SK-N-SH (cell line): Measurements from ENCODE around the gene ITIH5. TPM values are rescaled to one million over a fixed set of nuclear protein-coding genes. Genes with fewer than 3 reads are reported as not detected.
"Not testable (repeated sequence)": the region's sequence is repeated elsewhere in the genome, so short reads cannot be mapped to it uniquely, and the experiment has no call there.

ENCODE experiments used
- CTCF ChIA-PET: fragments of 300-600, 350-600 bp; formaldehyde crosslinking; extraction: SDS; loops from one replicate; lab custom pipeline; 2021; lab: Yijun Ruan, JAX
- POLR2A ChIA-PET: fragments of 350-600 bp; sonication (Branson Sonifier 250); formaldehyde crosslinking; extraction: SDS; loops from one replicate; lab custom pipeline; 2020; ENCODE audit warnings: antibody characterized with exemption, inconsistent platforms; lab: Yijun Ruan, JAX
- DNase-seq: peaks from one replicate; pipeline ENCODE4 v3.0.0; 2012
- H2AFZ ChIP-seq: fragments of 200-600 bp; sonication (generic); 2 replicates; pipeline ENCODE4 v1.8.1; 2016; ENCODE audit warnings: antibody characterized with exemption, mild to moderate bottlenecking, low read depth
- H3F3A ChIP-seq: fragments of 200-600 bp; sonication (generic); replicated peaks from 2 replicates; pipeline ENCODE3; 2016; ENCODE audit warnings: antibody characterized with exemption, mild to moderate bottlenecking; ENCODE audit not compliant: insufficient read depth
- H3K27ac ChIP-seq, 2 experiments: fragments of 200-500 bp in 1 of 2; fragments of 200-600 bp in 1 of 2; sonication (Bioruptor generic) in 1 of 2; sonication (generic), shearing (Covaris generic) in 1 of 2; 2 replicates each; pipeline versions ENCODE4 v1.5.1 to v1.6.1; 2014 to 2016; ENCODE audit warnings: low read depth in 2 of 2, inconsistent platforms in 1 of 2, low read length in 1 of 2, mild to moderate bottlenecking in 1 of 2, mixed read lengths in 1 of 2
- H3K27me3 ChIP-seq: fragments of 200-600 bp; sonication (generic), shearing (Covaris generic); 2 replicates; pipeline ENCODE4 v1.6.1; 2016; ENCODE audit warnings: mixed run types; ENCODE audit not compliant: insufficient read depth
- H3K36me3 ChIP-seq, 2 experiments: fragments of 200-500 bp in 1 of 2; fragments of 200-600 bp in 1 of 2; sonication (Bioruptor generic) in 1 of 2; sonication (generic) in 1 of 2; replicated peaks in 1 of 2; 2 replicates each; pipeline versions ENCODE3 to v1.5.1; 2014 to 2016; ENCODE audit warnings: low read length in 1 of 2, mild to moderate bottlenecking in 1 of 2; ENCODE audit not compliant: insufficient read depth in 2 of 2, control insufficient read depth in 1 of 2
- H3K4me1 ChIP-seq, 2 experiments: fragments of 200-500 bp in 1 of 2; fragments of 200-600 bp in 1 of 2; sonication (Bioruptor generic) in 1 of 2; sonication (generic), shearing (Covaris generic) in 1 of 2; 2 replicates each; pipeline versions ENCODE4 v1.5.1 to v1.6.1; 2014 to 2016; ENCODE audit warnings: low read depth in 1 of 2, low read length in 1 of 2, mixed run types in 1 of 2; ENCODE audit not compliant: insufficient read depth in 2 of 2, control insufficient read depth in 1 of 2
- H3K4me2 ChIP-seq: fragments of 200-600 bp; sonication (generic), shearing (Covaris generic); 2 replicates; pipeline ENCODE4 v1.6.1; 2017; ENCODE audit warnings: mixed run types
- H3K4me3 ChIP-seq, 2 experiments: fragments of 200-500 bp in 1 of 2; fragments of 200-600 bp in 1 of 2; sonication (Bioruptor generic) in 1 of 2; sonication (generic), shearing (Covaris generic) in 1 of 2; 2 replicates each; pipeline versions ENCODE4 v1.5.1 to v1.8.1; 2014 to 2016; ENCODE audit warnings: low read depth in 2 of 2, inconsistent platforms in 1 of 2, low read length in 1 of 2, mild to moderate bottlenecking in 1 of 2, mixed read lengths in 1 of 2, moderate library complexity in 1 of 2
- H3K79me2 ChIP-seq: fragments of 200-600 bp; sonication (generic); 2 replicates; pipeline ENCODE4 v1.8.1; 2017; ENCODE audit warnings: mild to moderate bottlenecking; ENCODE audit not compliant: insufficient read depth
- H3K9ac ChIP-seq: fragments of 200-600 bp; sonication (generic); 2 replicates; pipeline ENCODE4 v1.6.1; 2017; ENCODE audit warnings: mixed run types
- H3K9me2 ChIP-seq: fragments of 200-600 bp; sonication (generic); 2 replicates; pipeline ENCODE4 v1.6.1; 2017; ENCODE audit warnings: mixed run types
- H3K9me3 ChIP-seq: fragments of 200-600 bp; sonication (generic); 2 replicates; pipeline ENCODE4 v1.6.1; 2017; ENCODE audit warnings: mixed run types, mild to moderate bottlenecking, moderate library complexity
- H4K20me1 ChIP-seq: fragments of 200-600 bp; sonication (generic); 2 replicates; pipeline ENCODE4 v1.6.1; 2017; ENCODE audit warnings: mild to moderate bottlenecking, mixed run types; ENCODE audit not compliant: insufficient read depth
- EZH2phosphoT487 ChIP-seq: fragments of 200-600 bp; sonication (generic); IDR thresholded peaks from 2 replicates; pipeline ENCODE4 v1.6.1; 2017; ENCODE audit warnings: low read depth, mixed run types, mild to moderate bottlenecking, antibody characterized with exemption, moderate library complexity, borderline replicate concordance
- FOSL2 ChIP-seq: IDR thresholded peaks from 2 replicates; pipeline ENCODE4 v1.4.0; 2012; ENCODE audit warnings: low read depth, mild to moderate bottlenecking, moderate library complexity, borderline replicate concordance
- FOXM1 ChIP-seq: IDR thresholded peaks from 2 replicates; pipeline ENCODE4 v1.4.0; 2012; ENCODE audit warnings: low read depth, mild to moderate bottlenecking
- GATA2 ChIP-seq: sonication (generic); formaldehyde crosslinking; IDR thresholded peaks from 2 replicates; pipeline ENCODE4 v1.5.0; 2020; ENCODE audit warnings: mild to moderate bottlenecking, missing genetic modification reagents
- JUND ChIP-seq: IDR thresholded peaks from 2 replicates; pipeline ENCODE4 v1.4.0; 2012
- MEF2A ChIP-seq: IDR thresholded peaks from 2 replicates; pipeline ENCODE4 v1.4.0; 2012; ENCODE audit warnings: low read depth, borderline replicate concordance
- POLR2AphosphoS5 ChIP-seq: IDR thresholded peaks from 2 replicates; pipeline ENCODE4 v1.6.1; 2012; ENCODE audit warnings: low read depth, low read length
- RAD21 ChIP-seq: IDR thresholded peaks from 2 replicates; pipeline ENCODE4 v1.6.1; 2012; ENCODE audit warnings: mild to moderate bottlenecking, low read length
- RFX5 ChIP-seq: IDR thresholded peaks from 2 replicates; pipeline ENCODE4 v1.6.1; 2012; ENCODE audit warnings: mild to moderate bottlenecking, improper control_type of control experiment, low read length
- SIN3A ChIP-seq: IDR thresholded peaks from 2 replicates; pipeline ENCODE4 v1.6.1; 2012; ENCODE audit warnings: low read depth, mild to moderate bottlenecking, low read length, moderate library complexity, borderline replicate concordance
- TAF1 ChIP-seq: IDR thresholded peaks from 2 replicates; pipeline ENCODE4 v1.6.1; 2012; ENCODE audit warnings: low read depth, mild to moderate bottlenecking, low read length, moderate library complexity, borderline replicate concordance
- YY1 ChIP-seq: IDR thresholded peaks from 2 replicates; pipeline ENCODE4 v1.4.0; 2012; ENCODE audit warnings: low read depth, mild to moderate bottlenecking
- whole genome bisulfite sequencing: methylation state at CpG from one replicate; pipeline ENCODE4 v1.1.6; 2017; ENCODE audit warnings: low lambda C conversion rate; 5-methylcytosine and 5-hydroxymethylcytosine counted together
- polyA plus RNA-seq, 3 experiments: library from polyadenylated mRNA; depleted of rRNA; stranded (reverse); fragments of >200 nt; gene quantifications; 2 replicates each; pipeline ENCODE4 v1.2.3, GENCODE V29; 2012
- TF ChIP-seq, protein P1 (sequence below): fragments of 200-600 bp; sonication (generic); IDR thresholded peaks from 2 replicates; pipeline ENCODE4 v1.6.1; 2017; ENCODE audit warnings: antibody characterized with exemption, mild to moderate bottlenecking, moderate library complexity
- TF ChIP-seq, protein P2 (sequence below): fragments of 150-350 bp; IDR thresholded peaks from 2 replicates; pipeline ENCODE4 v1.6.1; 2017; ENCODE audit warnings: antibody characterized with exemption, low read length, low read depth, borderline replicate concordance
- TF ChIP-seq, protein P3 (sequence below): IDR thresholded peaks from 2 replicates; pipeline ENCODE4 v1.6.1; 2012; ENCODE audit warnings: mild to moderate bottlenecking, low read depth, low read length, moderate library complexity

Gene ITIH5
- polyA plus RNA-seq, 1 of the 3 experiments (the other 2 are of a cell fraction) = 0.07 TPM

DNA sequence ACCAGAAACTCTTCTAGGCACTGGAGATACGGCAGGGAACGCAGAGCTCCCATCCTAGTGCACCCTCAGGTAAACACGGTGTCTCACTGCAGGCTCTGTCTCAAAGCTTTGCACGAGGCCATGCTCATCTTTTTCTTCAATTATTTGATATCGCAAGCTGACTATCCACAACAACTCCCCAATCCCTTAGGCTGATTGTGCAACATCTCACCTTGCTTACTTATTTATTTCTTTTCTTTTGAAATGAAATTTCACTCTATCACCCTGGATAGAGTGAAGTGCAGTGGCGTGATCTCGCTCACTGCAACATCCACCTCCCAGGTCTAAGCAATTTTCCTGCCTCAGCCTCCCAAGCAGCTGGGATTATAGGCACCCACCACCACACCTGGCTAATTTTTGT lies 48.7 kb upstream of the ITIH5 start:
- H3K9ac ChIP-seq = no peak overlapping the region
- no peaks in the 10 kb centered on the region for H3K4me1 ChIP-seq
- H3K4me2 ChIP-seq = no peak overlapping the region
- no peak overlapping the region for H3K4me3 ChIP-seq
- CTCF ChIA-PET = interaction anchor here (2.3 kb wide), 1 partner anchor 29 kb away, joined by 13 read pairs; no protein-coding TSS in a partner anchor
- no peak overlapping the region for H2AFZ ChIP-seq
- H3K27ac ChIP-seq = no peak overlapping the region
- H3K79me2 ChIP-seq = no peaks in the 10 kb centered on the region
- POLR2A ChIA-PET = no interaction called here
- H3K27me3 ChIP-seq = no peaks in the 10 kb centered on the region; the same call in 1 of the 2 replicates
- no peaks in the 10 kb centered on the region for H3K36me3 ChIP-seq
- no peaks in the 10 kb centered on the region for H4K20me1 ChIP-seq
- H3K9me2 ChIP-seq = no peaks in the 10 kb centered on the region
- no peaks in the 10 kb centered on the region for H3K9me3 ChIP-seq
- DNase-seq = no peak
- no peaks in the 10 kb centered on the region for H3F3A ChIP-seq
- WGBS = 46% methylated on average over 7 of the region's 7 CpGs
- TF ChIP-seq RAD21 (no peak), POLR2AphosphoS5 (no peak), YY1 (no peak), JUND (no peak), SIN3A (no peak), RFX5 (no peak), GATA2 (CRISPR knock-in tag) (no peak), EZH2phosphoT487 (no peak), FOXM1 (no peak), FOSL2 (no peak), TAF1 (no peak), MEF2A (no peak)
- TF ChIP-seq, protein P1, sequence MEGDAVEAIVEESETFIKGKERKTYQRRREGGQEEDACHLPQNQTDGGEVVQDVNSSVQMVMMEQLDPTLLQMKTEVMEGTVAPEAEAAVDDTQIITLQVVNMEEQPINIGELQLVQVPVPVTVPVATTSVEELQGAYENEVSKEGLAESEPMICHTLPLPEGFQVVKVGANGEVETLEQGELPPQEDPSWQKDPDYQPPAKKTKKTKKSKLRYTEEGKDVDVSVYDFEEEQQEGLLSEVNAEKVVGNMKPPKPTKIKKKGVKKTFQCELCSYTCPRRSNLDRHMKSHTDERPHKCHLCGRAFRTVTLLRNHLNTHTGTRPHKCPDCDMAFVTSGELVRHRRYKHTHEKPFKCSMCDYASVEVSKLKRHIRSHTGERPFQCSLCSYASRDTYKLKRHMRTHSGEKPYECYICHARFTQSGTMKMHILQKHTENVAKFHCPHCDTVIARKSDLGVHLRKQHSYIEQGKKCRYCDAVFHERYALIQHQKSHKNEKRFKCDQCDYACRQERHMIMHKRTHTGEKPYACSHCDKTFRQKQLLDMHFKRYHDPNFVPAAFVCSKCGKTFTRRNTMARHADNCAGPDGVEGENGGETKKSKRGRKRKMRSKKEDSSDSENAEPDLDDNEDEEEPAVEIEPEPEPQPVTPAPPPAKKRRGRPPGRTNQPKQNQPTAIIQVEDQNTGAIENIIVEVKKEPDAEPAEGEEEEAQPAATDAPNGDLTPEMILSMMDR = no peak
- TF ChIP-seq, protein P2, sequence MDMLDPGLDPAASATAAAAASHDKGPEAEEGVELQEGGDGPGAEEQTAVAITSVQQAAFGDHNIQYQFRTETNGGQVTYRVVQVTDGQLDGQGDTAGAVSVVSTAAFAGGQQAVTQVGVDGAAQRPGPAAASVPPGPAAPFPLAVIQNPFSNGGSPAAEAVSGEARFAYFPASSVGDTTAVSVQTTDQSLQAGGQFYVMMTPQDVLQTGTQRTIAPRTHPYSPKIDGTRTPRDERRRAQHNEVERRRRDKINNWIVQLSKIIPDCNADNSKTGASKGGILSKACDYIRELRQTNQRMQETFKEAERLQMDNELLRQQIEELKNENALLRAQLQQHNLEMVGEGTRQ = no peak
- TF ChIP-seq, protein P3, sequence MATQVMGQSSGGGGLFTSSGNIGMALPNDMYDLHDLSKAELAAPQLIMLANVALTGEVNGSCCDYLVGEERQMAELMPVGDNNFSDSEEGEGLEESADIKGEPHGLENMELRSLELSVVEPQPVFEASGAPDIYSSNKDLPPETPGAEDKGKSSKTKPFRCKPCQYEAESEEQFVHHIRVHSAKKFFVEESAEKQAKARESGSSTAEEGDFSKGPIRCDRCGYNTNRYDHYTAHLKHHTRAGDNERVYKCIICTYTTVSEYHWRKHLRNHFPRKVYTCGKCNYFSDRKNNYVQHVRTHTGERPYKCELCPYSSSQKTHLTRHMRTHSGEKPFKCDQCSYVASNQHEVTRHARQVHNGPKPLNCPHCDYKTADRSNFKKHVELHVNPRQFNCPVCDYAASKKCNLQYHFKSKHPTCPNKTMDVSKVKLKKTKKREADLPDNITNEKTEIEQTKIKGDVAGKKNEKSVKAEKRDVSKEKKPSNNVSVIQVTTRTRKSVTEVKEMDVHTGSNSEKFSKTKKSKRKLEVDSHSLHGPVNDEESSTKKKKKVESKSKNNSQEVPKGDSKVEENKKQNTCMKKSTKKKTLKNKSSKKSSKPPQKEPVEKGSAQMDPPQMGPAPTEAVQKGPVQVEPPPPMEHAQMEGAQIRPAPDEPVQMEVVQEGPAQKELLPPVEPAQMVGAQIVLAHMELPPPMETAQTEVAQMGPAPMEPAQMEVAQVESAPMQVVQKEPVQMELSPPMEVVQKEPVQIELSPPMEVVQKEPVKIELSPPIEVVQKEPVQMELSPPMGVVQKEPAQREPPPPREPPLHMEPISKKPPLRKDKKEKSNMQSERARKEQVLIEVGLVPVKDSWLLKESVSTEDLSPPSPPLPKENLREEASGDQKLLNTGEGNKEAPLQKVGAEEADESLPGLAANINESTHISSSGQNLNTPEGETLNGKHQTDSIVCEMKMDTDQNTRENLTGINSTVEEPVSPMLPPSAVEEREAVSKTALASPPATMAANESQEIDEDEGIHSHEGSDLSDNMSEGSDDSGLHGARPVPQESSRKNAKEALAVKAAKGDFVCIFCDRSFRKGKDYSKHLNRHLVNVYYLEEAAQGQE = no peak

DNA sequence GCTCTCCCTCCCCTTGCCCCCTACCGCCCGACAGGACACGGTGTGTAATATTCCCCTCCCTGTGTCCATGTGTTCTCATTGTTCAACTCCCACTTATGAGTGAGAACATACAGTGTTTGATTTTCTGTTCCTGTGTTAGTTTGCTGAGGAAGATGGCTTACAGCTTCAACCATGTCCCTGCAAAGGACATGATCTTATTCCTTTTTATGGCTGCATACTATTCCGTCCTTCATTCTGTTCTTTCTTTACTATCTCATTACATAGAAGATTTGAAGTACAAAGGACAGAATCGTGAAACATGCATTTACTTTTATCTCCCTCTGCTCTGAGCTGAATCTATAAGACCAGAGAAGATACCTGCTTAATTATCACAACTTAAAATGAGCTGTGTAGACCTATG lies 44.3 kb upstream of the ITIH5 start:
- H3K9ac ChIP-seq, H3K9me3 ChIP-seq, H3K36me3 ChIP-seq, H3K79me2 ChIP-seq, DNase-seq, H4K20me1 ChIP-seq, H3K27me3 ChIP-seq, H3K4me2 ChIP-seq, H2AFZ ChIP-seq, H3K9me2 ChIP-seq, H3K4me3 ChIP-seq, H3F3A ChIP-seq, H3K4me1 ChIP-seq, H3K27ac ChIP-seq, POLR2A ChIA-PET: not testable (repeated sequence)
- CTCF ChIA-PET = interaction anchor here (1.0 to 1.3 kb wide), 3 partner anchors 8 to 186 kb away, joined by 4 to 6 read pairs (median 4); partner anchors contain the start of gene ITIH2
- WGBS = 27% methylated on average over 5 of the region's 5 CpGs
